K562 (cell line): ENCODE data around the gene VTI1B. TPM values are rescaled to one million over a fixed set of nuclear protein-coding genes. Genes with fewer than 3 reads are reported as not detected.
A peak's percentile ranks its signal among the peaks of the same experiment; 100 is the strongest.

Experiments used
- BCL6 ChIP-seq: fragments of 250-450 bp; sonication (Bioruptor Pico); IDR thresholded peaks from 2 replicates; pipeline ENCODE4 v1.4.0; 2020
- BMI1 ChIP-seq: fragments of 150-350 bp; IDR thresholded peaks from 2 replicates; pipeline ENCODE4 v1.6.1; 2014; ENCODE audit warnings: low read length
- CSDE1 ChIP-seq, 2 experiments: fragments of 450-650 bp; IDR thresholded peaks; 2 replicates each; pipeline ENCODE4 v1.6.1; 2016; ENCODE audit warnings: mild to moderate bottlenecking in 1 of 2
- E2F3 ChIP-seq: fragments of 250-450 bp; sonication (Bioruptor Pico); IDR thresholded peaks from 2 replicates; pipeline ENCODE4 v1.4.0; 2020; ENCODE audit warnings: mild to moderate bottlenecking
- EZH2 ChIP-seq: IDR thresholded peaks from 2 replicates; pipeline ENCODE4 v1.6.1; 2012; ENCODE audit warnings: low read depth, mild to moderate bottlenecking, inconsistent platforms, low read length, borderline replicate concordance
- HMG20A ChIP-seq: fragments of 450-650 bp; formaldehyde crosslinking; conservative IDR thresholded peaks from 2 replicates; pipeline ENCODE4 v1.4.0; 2020; ENCODE audit warnings: mild to moderate bottlenecking, mixed read lengths
- JUND ChIP-seq, 2 experiments: IDR thresholded peaks; 2 replicates in 1 of 2; 3 replicates in 1 of 2; pipeline ENCODE4 v1.6.1; 2011; ENCODE audit warnings: borderline replicate concordance in 2 of 2, low read depth in 2 of 2, low read length in 2 of 2, improper control_type of control experiment in 1 of 2, missing biosample characterization in 1 of 2, missing genetic modification characterization in 1 of 2, missing genetic modification reagents in 1 of 2
- RCOR1 ChIP-seq, 2 experiments: IDR thresholded peaks; 2 replicates each; pipeline ENCODE4 v1.6.1; 2012; ENCODE audit warnings: low read depth in 2 of 2, low read length in 2 of 2, borderline replicate concordance in 1 of 2, improper control_type of control experiment in 1 of 2
- SAP30 ChIP-seq: fragments of 200-600 bp; sonication (generic); IDR thresholded peaks from 2 replicates; pipeline ENCODE4 v1.6.1; 2012; ENCODE audit warnings: borderline replicate concordance, low read depth, mild to moderate bottlenecking, moderate library complexity, low read length, control low read depth, inconsistent platforms; ENCODE audit not compliant: insufficient read depth, poor library complexity, severe bottlenecking
- SETDB1 ChIP-seq: IDR thresholded peaks from one replicate; pipeline ENCODE4 v1.6.1; 2012; ENCODE audit warnings: low read length, control low read depth, inconsistent platforms
- SIN3A ChIP-seq, 2 experiments: fragments of 150-350 bp in 1 of 2; IDR thresholded peaks; 2 replicates each; pipeline ENCODE4 v1.6.1; 2011 to 2016; ENCODE audit warnings: borderline replicate concordance in 2 of 2, low read depth in 2 of 2, low read length in 2 of 2, mild to moderate bottlenecking in 2 of 2, moderate library complexity in 2 of 2; ENCODE audit not compliant: control insufficient read depth in 1 of 2
- SMC3 ChIP-seq: conservative IDR thresholded peaks from 2 replicates; pipeline ENCODE4 v1.6.1; 2011; ENCODE audit warnings: low read depth, low read length, improper control_type of control experiment; ENCODE audit not compliant: insufficient read depth
- SOX6 ChIP-seq: fragments of 450-650 bp; IDR thresholded peaks from 2 replicates; pipeline ENCODE4 v1.6.1; 2014; ENCODE audit warnings: mild to moderate bottlenecking
- SREBF1 ChIP-seq: fragments of 150-350 bp; IDR thresholded peaks from 2 replicates; pipeline ENCODE4 v1.6.1; 2014; ENCODE audit warnings: antibody characterized with exemption, low read depth, low read length, borderline replicate concordance
- XRCC3 ChIP-seq: fragments of 450-650 bp; IDR thresholded peaks from 2 replicates; pipeline ENCODE4 v1.6.1; 2017; ENCODE audit warnings: mild to moderate bottlenecking, moderate library complexity
- ZNF436 ChIP-seq: fragments of 250-450, 450-650 bp; sonication (Bioruptor Pico); formaldehyde crosslinking; IDR thresholded peaks from 2 replicates; pipeline ENCODE4 v1.7.0; 2020; ENCODE audit warnings: mild to moderate bottlenecking
- ZNF444 ChIP-seq: fragments of 250-450 bp; sonication (Bioruptor Pico); IDR thresholded peaks from 2 replicates; pipeline ENCODE4 v1.4.0; 2020; ENCODE audit warnings: mild to moderate bottlenecking, moderate library complexity
- polyA plus RNA-seq, 8 experiments: library from polyadenylated mRNA; depleted of rRNA in 4 of 8; stranded (reverse) in 5 of 8; unstranded in 3 of 8; fragments of >200 nt; fragmentation: Nextera tagmentation in 2 of 8; fragmentation: Illumina TruSeq in 1 of 8; extraction: Ambion mirVana in 2 of 8; extraction: Trizol in 1 of 8; gene quantifications; 2 replicates each; pipeline versions ENCODE4 v1.2.1 to v1.2.3, GENCODE V29; 2011 to 2014; ENCODE audit warnings: inconsistent platforms in 1 of 8, missing spikeins in 1 of 8
- total RNA-seq, 7 experiments: library from RNA; depleted of rRNA in 6 of 7; stranded (reverse); fragments of >200 nt in 6 of 7; fragmentation: Illumina TruSeq in 2 of 7; extraction: Trizol in 2 of 7; gene quantifications; 2 replicates each; pipeline versions ENCODE4 v1.2.1 to v1.2.3, GENCODE V29; 2011 to 2021; ENCODE audit warnings: low replicate concordance in 1 of 7
- TF ChIP-seq, protein P1 (sequence below), 2 experiments: fragments of 450-650 bp; formaldehyde crosslinking in 1 of 2; IDR thresholded peaks; 2 replicates each; pipeline versions ENCODE4 v1.4.0 to v1.6.1; 2014 to 2020; ENCODE audit warnings: mild to moderate bottlenecking in 2 of 2, borderline replicate concordance in 1 of 2, low read depth in 1 of 2
- TF ChIP-seq, protein P2 (sequence below), 2 experiments: fragments of 450-650 bp in 1 of 2; sonication (generic) in 1 of 2; formaldehyde crosslinking in 1 of 2; IDR thresholded peaks in 1 of 2; conservative IDR thresholded peaks in 1 of 2; 2 replicates each; pipeline versions ENCODE4 v1.6.1 to v1.8.1; 2016 to 2023; ENCODE audit warnings: mild to moderate bottlenecking in 2 of 2, moderate library complexity in 2 of 2, inconsistent platforms in 1 of 2, missing genetic modification reagents in 1 of 2

The VTI1B gene
- total and polyA plus RNA-seq, 9 of the 15 experiments (the other 6 are each of a cell fraction or from before 2014, with no cell fraction given), result 7.8 to 69.8 (median 50.1) TPM

DNA sequence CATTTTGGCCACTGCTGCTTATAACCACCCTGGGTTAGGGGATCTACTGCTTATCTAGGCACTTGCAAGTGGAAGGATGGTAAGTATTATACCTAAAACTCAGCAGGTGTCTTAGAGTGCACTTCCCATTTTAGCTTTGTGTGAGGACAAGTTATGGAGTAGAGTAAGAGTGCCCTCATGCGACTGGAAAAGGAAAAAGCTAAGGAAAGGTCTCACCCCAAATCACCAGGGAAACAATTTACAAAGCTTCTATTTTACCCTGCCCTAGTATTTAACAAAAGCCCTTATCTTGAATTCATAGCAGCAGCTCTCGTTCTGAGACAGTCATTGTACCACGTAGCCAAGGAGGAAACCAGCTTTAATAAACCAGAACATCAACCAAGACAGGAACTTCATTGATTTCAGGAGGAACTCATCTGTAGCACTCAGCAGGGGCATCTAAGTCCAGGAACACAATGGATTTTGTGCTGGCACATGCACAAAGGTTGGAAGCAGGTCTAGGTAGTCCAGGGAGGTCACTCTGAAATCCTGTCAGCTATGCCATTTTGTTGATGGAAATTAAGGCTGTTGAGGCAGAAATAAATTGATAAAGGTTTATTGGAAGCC lies 30.2 kb upstream of the VTI1B start (continued):
- TF ChIP-seq SAP30 (no peak), HMG20A (no peak), XRCC3 (no peak), SREBF1 (no peak), RCOR1 (IDR thresholded peaks at IDR 0.05; ENCODE audit: borderline replicate concordance in 1 of 2, low read depth in 2 of 2, low read length in 2 of 2) (peak in 1 of 2 experiments; percentile 42; a peak in 1 of 4 replicates), ZNF444 (CRISPR knock-in tag) (no peak), BCL6 (CRISPR knock-in tag) (no peak), JUND (IDR thresholded peaks at IDR 0.05; ENCODE audit: borderline replicate concordance, low read depth, low read length) (0 out of 2 replicates have a peak, but pooled peaks have one; percentile 15), JUND (tag; IDR thresholded peaks at IDR 0.05; ENCODE audit: borderline replicate concordance, low read depth, low read length) (no peak), E2F3 (CRISPR knock-in tag) (no peak), CSDE1 (IDR thresholded peaks at IDR 0.05) (no peak), SETDB1 (no peak), EZH2 (no peak), SOX6 (0 out of 2 replicates have a peak, but pooled peaks have one; percentile 15), SIN3A (IDR thresholded peaks at IDR 0.05; ENCODE audit: borderline replicate concordance in 2 of 2, control insufficient read depth in 1 of 2, low read depth in 2 of 2, low read length in 2 of 2) (no peak), ZNF436 (CRISPR knock-in tag) (no peak), BMI1 (no peak), SMC3 (peak; percentile 81)
- TF ChIP-seq, protein P1, sequence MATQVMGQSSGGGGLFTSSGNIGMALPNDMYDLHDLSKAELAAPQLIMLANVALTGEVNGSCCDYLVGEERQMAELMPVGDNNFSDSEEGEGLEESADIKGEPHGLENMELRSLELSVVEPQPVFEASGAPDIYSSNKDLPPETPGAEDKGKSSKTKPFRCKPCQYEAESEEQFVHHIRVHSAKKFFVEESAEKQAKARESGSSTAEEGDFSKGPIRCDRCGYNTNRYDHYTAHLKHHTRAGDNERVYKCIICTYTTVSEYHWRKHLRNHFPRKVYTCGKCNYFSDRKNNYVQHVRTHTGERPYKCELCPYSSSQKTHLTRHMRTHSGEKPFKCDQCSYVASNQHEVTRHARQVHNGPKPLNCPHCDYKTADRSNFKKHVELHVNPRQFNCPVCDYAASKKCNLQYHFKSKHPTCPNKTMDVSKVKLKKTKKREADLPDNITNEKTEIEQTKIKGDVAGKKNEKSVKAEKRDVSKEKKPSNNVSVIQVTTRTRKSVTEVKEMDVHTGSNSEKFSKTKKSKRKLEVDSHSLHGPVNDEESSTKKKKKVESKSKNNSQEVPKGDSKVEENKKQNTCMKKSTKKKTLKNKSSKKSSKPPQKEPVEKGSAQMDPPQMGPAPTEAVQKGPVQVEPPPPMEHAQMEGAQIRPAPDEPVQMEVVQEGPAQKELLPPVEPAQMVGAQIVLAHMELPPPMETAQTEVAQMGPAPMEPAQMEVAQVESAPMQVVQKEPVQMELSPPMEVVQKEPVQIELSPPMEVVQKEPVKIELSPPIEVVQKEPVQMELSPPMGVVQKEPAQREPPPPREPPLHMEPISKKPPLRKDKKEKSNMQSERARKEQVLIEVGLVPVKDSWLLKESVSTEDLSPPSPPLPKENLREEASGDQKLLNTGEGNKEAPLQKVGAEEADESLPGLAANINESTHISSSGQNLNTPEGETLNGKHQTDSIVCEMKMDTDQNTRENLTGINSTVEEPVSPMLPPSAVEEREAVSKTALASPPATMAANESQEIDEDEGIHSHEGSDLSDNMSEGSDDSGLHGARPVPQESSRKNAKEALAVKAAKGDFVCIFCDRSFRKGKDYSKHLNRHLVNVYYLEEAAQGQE (IDR thresholded peaks at IDR 0.05; ENCODE audit: borderline replicate concordance), result peak; percentile 80
- TF ChIP-seq, protein P1 (CRISPR knock-in tag; IDR thresholded peaks at IDR 0.05; ENCODE audit: low read depth), result no peak
- TF ChIP-seq, protein P2, sequence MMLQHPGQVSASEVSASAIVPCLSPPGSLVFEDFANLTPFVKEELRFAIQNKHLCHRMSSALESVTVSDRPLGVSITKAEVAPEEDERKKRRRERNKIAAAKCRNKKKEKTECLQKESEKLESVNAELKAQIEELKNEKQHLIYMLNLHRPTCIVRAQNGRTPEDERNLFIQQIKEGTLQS (IDR thresholded peaks at IDR 0.05), result no peak
- TF ChIP-seq, protein P2 (CRISPR knock-in tag; conservative IDR thresholded peaks at IDR 0.05), result no peak
